Measurements from ENCODE around the gene RNASE11.

GRCh38 chr14:20631023-20631879 is 43.5 kb upstream of the RNASE11 start:
- no peak for TF ChIP-seq CTCF (IDR thresholded peaks at IDR 0.05)
- TF ChIP-seq MYC (IDR thresholded peaks at IDR 0.05; ENCODE audit: borderline replicate concordance, low read length): no peak
- TF ChIP-seq KDM5A (IDR thresholded peaks at IDR 0.05): no peak
- no peak for TF ChIP-seq EP300 (IDR thresholded peaks at IDR 0.05)
- TF ChIP-seq ESRRA (IDR thresholded peaks at IDR 0.05; ENCODE audit: borderline replicate concordance, low read length): no peak
- no peak for TF ChIP-seq POLR2A (IDR thresholded peaks at IDR 0.05; ENCODE audit: low read length)
- TF ChIP-seq REST (IDR thresholded peaks at IDR 0.05): no peak
- no peak for TF ChIP-seq PHF8 (IDR thresholded peaks at IDR 0.05; ENCODE audit: borderline replicate concordance, low read depth)
- TF ChIP-seq RAD21 (conservative IDR thresholded peaks at IDR 0.05 in 1 of 2, IDR thresholded peaks at IDR 0.05 in 1 of 2): no peak
- no peak for TF ChIP-seq BHLHE40 (IDR thresholded peaks at IDR 0.05; ENCODE audit: low read depth, low read length)
- TF ChIP-seq PBX3 (IDR thresholded peaks at IDR 0.05): no peak

Measured in A549 (cell line).